ENCODE measurements around the gene PDGFD. TPM values are rescaled to one million over a fixed set of nuclear protein-coding genes. Genes with fewer than 3 reads are reported as not detected.

Gene PDGFD
- total RNA-seq, 4 donors from 2014 or later, result 26.0 to 72.4 (median 29.6) TPM

DNA sequence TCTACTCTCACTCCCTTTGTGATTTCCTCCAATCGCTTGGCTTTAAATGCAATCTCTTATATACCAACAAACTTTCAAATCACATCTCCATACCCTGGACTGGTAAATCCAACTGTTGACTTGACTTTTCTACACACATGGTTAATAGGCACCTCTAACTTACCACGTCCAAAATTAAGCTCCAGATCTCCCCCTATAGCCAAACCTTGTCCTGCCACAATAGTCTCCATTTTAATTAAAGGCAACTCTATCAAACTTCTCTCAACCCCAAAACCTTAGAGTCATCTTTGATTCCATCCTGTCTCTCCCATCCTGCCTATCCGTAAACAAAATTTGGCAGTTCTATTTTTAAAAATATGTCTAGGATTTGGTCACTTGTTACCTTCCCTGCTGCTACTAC is 269.3 kb downstream of the PDGFD start:
- no peaks in the 10 kb centered on the region for H3K27me3 ChIP-seq
- no peaks in the 10 kb centered on the region for H3K36me3 ChIP-seq
- no peak overlapping the region for H3K4me3 ChIP-seq
- no peak overlapping the region for H3K27ac ChIP-seq
- 77 to 81% methylated on average over 3 of the region's 3 CpGs for WGBS, 2 donors
- TF ChIP-seq, protein P1, sequence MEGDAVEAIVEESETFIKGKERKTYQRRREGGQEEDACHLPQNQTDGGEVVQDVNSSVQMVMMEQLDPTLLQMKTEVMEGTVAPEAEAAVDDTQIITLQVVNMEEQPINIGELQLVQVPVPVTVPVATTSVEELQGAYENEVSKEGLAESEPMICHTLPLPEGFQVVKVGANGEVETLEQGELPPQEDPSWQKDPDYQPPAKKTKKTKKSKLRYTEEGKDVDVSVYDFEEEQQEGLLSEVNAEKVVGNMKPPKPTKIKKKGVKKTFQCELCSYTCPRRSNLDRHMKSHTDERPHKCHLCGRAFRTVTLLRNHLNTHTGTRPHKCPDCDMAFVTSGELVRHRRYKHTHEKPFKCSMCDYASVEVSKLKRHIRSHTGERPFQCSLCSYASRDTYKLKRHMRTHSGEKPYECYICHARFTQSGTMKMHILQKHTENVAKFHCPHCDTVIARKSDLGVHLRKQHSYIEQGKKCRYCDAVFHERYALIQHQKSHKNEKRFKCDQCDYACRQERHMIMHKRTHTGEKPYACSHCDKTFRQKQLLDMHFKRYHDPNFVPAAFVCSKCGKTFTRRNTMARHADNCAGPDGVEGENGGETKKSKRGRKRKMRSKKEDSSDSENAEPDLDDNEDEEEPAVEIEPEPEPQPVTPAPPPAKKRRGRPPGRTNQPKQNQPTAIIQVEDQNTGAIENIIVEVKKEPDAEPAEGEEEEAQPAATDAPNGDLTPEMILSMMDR (IDR thresholded peaks at IDR 0.05), result no peak
- TF ChIP-seq EP300 (IDR thresholded peaks at IDR 0.05) (no peak), POLR2A (IDR thresholded peaks at IDR 0.05) (no peak)
- no peak for DNase-seq (ENCODE audit: low spot score in 2 of 2)
- peaks cover 0 to 3% (median 0%) of the 10 kb centered on the region in 4 donors for H3K4me1 ChIP-seq
- peaks cover 0 to 9% (median 0%) of the 10 kb centered on the region in 4 donors for H3K9me3 ChIP-seq

DNA sequence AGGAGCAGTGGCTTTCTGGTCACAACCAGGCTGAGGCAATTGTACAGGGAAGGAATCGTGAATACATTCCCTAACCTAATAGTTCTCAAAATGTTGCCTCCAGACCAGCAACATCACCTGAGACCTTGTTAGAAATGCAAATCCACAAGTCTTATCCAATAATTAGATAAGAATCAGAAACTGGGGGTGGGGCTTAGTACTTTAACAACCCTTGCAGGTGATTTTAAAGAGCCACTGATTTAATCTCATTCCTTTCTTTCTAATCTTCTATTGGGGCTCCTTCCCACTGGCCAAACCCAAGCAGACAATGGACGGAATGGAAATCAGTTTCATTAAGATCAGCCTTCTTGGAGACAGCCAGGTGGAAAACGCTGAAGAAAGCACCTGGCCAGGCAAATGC is 269.9 kb downstream of the PDGFD start:
- Histone ChIP-seq H3K27ac (no peak overlapping the region), H3K4me1 (peaks cover 0 to 3% (median 0%) of the 10 kb centered on the region in 4 donors), H3K4me3 (no peak overlapping the region), H3K36me3 (no peaks in the 10 kb centered on the region), H3K27me3 (no peaks in the 10 kb centered on the region), H3K9me3 (peaks cover 0 to 9% (median 0%) of the 10 kb centered on the region in 4 donors)
- no peak for DNase-seq (ENCODE audit: low spot score in 2 of 2)
- WGBS, 2 donors, result 84 to 88% methylated on average over 3 of the region's 3 CpGs
- TF ChIP-seq, protein P1 (IDR thresholded peaks at IDR 0.05), result no peak
- TF ChIP-seq POLR2A (IDR thresholded peaks at IDR 0.05), result no peak

DNA sequence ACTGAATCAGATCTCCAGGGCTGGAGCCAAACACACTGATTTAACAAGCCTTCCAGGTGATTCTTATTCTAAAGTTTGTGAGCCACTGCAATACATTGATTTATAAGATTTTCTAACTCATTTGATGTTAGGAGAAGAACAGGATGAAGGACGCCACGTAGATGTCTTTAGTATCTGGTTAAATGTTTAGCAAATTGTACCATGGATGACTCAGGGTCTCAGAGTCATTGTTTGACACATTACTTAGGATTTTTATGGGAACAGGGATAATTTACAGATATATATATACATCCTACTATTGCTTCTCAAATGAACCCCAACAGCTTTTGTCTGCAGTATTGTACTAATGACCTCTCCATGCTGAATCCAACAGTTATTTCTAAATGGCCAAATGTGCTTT is 270.6 kb downstream of the PDGFD start:
- no peak overlapping the region for H3K4me3 ChIP-seq
- WGBS, 2 donors, result 89 to 98% methylated on average over 2 of the region's 2 CpGs
- TF ChIP-seq EP300 (IDR thresholded peaks at IDR 0.05) (no peak), POLR2A (IDR thresholded peaks at IDR 0.05) (no peak)
- TF ChIP-seq, protein P1 (IDR thresholded peaks at IDR 0.05), result no peak

DNA sequence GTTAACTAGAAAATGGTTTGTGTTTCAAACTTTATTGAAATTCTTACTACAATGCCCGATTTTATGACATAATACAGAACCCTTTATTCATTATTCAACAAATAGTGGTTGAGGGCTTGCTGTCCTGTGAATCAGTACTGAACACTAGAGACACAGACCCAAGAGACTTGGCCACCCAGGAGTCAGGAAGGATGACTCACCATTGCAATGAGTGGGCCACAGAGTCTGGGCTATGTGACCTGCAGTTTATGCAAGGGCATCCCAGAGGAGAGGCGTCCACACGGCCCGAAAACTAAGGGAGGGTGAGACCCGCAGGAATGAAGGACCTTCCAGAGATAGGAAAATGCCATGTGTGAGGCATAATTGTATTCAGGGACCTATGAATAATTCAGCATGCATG is 271.3 kb downstream of the PDGFD start:
- H3K36me3 ChIP-seq, result no peaks in the 10 kb centered on the region
- H3K27me3 ChIP-seq, result no peaks in the 10 kb centered on the region
- WGBS, 2 donors, result 37% methylated on average over 5 of the region's 5 CpGs
- H3K4me1 ChIP-seq, result peaks cover 0 to 3% (median 0%) of the 10 kb centered on the region in 4 donors
- H3K4me3 ChIP-seq, result no peak overlapping the region
- H3K27ac ChIP-seq, result no peak overlapping the region
- TF ChIP-seq, protein P1 (IDR thresholded peaks at IDR 0.05), result no peak
- TF ChIP-seq POLR2A (IDR thresholded peaks at IDR 0.05), result no peak
- no peak for TF ChIP-seq EP300 (IDR thresholded peaks at IDR 0.05)
- DNase-seq (ENCODE audit: low spot score in 2 of 2), result no peak
- peaks cover 0 to 9% (median 0%) of the 10 kb centered on the region in 4 donors for H3K9me3 ChIP-seq

More for the DNA sequence above, 270.6 kb downstream of the PDGFD start:
- H3K36me3 ChIP-seq, result no peaks in the 10 kb centered on the region
- no peak for DNase-seq (ENCODE audit: low spot score in 2 of 2)
- no peaks in the 10 kb centered on the region for H3K27me3 ChIP-seq
- H3K27ac ChIP-seq, result no peak overlapping the region
- peaks cover 0 to 3% (median 0%) of the 10 kb centered on the region in 4 donors for H3K4me1 ChIP-seq
- H3K9me3 ChIP-seq, result peaks cover 0 to 9% (median 0%) of the 10 kb centered on the region in 4 donors

DNA sequence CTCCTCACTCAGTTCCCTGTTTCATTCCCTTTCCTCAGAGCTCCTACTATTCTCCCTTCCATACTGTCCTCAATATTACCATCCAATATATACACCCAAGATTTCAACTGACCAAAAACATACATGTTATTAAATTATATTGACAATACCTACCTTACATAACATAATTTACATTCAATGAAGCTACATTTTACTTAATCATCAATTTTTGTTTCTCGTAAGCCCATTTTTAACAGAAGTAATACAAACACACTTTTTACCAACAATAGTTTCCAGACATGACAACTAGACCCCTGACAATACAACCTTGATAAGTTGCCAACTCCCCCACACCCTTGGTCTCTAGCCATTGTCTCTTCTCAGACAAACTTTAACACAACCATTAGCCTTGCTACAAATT is 273.3 kb downstream of the PDGFD start:
- Histone ChIP-seq H3K27me3 (no peaks in the 10 kb centered on the region), H3K4me1 (peaks cover 0 to 3% (median 0%) of the 10 kb centered on the region in 4 donors), H3K36me3 (no peaks in the 10 kb centered on the region), H3K27ac (no peak overlapping the region), H3K4me3 (no peak overlapping the region), H3K9me3 (peaks cover 0 to 9% (median 0%) of the 10 kb centered on the region in 4 donors)
- no peak for DNase-seq (ENCODE audit: low spot score in 2 of 2)
- no peak for TF ChIP-seq EP300 (IDR thresholded peaks at IDR 0.05)
- TF ChIP-seq, protein P1 (IDR thresholded peaks at IDR 0.05), result no peak
- TF ChIP-seq POLR2A (IDR thresholded peaks at IDR 0.05), result no peak
- 80 to 92% methylated on average over 1 of the region's 1 CpG for WGBS, 2 donors

Measured in tibial nerve (tissue), 4 donors.